Fibroblast of lung (primary cell): Measurements from ENCODE around the gene CAPNS1. TPM values are rescaled to one million over a fixed set of nuclear protein-coding genes. Genes with fewer than 3 reads are reported as not detected.

Experiments
- DNase-seq, 2 donors: peaks; one replicate each; pipeline versions ENCODE4 v3.0.0 to v3.0.0-alpha.2; 2010; ENCODE audit warnings: low read depth in 2 of 2
- H2AFZ ChIP-seq: 2 replicates; pipeline ENCODE4 v1.5.1; 2012; ENCODE audit warnings: low read length, control low read depth, inconsistent platforms
- H3K27ac ChIP-seq: 2 replicates; pipeline ENCODE4 v1.5.1; 2011; ENCODE audit warnings: low read length, control low read depth; ENCODE audit not compliant: insufficient read depth
- H3K27me3 ChIP-seq: 2 replicates; pipeline ENCODE4 v1.5.1; 2011; ENCODE audit warnings: mild to moderate bottlenecking, low read length; ENCODE audit not compliant: control insufficient read depth, insufficient read depth
- H3K36me3 ChIP-seq: 2 replicates; pipeline ENCODE4 v1.5.1; 2011; ENCODE audit warnings: low read length; ENCODE audit not compliant: control insufficient read depth, insufficient read depth
- H3K4me1 ChIP-seq: 2 replicates; pipeline ENCODE4 v1.5.1; 2011; ENCODE audit warnings: low read length; ENCODE audit not compliant: control insufficient read depth, insufficient read depth; ENCODE audit errors: extremely low read depth
- H3K4me2 ChIP-seq: 2 replicates; pipeline ENCODE4 v1.5.1; 2011; ENCODE audit warnings: low read length, control low read depth; ENCODE audit not compliant: insufficient read depth; ENCODE audit errors: extremely low read depth
- H3K4me3 ChIP-seq, 4 experiments: fragments of 200-600 bp in 1 of 4; sonication (generic) in 1 of 4; replicated peaks in 1 of 4; 2 replicates each; pipeline ENCODE4 v1.5.1; 2011 to 2016; ENCODE audit warnings: low read length in 4 of 4, low read depth in 3 of 4, mild to moderate bottlenecking in 3 of 4, control low read depth in 2 of 4, inconsistent platforms in 1 of 4, mixed read lengths in 1 of 4; ENCODE audit not compliant: insufficient read depth in 1 of 4; ENCODE audit errors: control extremely low read depth in 1 of 4
- H3K79me2 ChIP-seq: 2 replicates; pipeline ENCODE4 v1.5.1; 2012; ENCODE audit warnings: mild to moderate bottlenecking, low read length, inconsistent platforms; ENCODE audit not compliant: control insufficient read depth, insufficient read depth
- H3K9ac ChIP-seq: 2 replicates; pipeline ENCODE4 v1.5.1; 2011; ENCODE audit warnings: mild to moderate bottlenecking, low read length, control low read depth; ENCODE audit not compliant: insufficient read depth
- H3K9me3 ChIP-seq: 2 replicates; pipeline ENCODE4 v1.5.1; 2012; ENCODE audit warnings: low read depth, low read length; ENCODE audit not compliant: control insufficient read depth, insufficient read depth
- H4K20me1 ChIP-seq: 2 replicates; pipeline ENCODE4 v1.5.1; 2011; ENCODE audit warnings: low read length; ENCODE audit not compliant: control insufficient read depth, insufficient read depth; ENCODE audit errors: extremely low read depth
- EZH2 ChIP-seq: IDR thresholded peaks from 2 replicates; pipeline ENCODE4 v1.5.1; 2012; ENCODE audit warnings: low read length, control low read depth, mild to moderate bottlenecking; ENCODE audit errors: missing control alignments
- polyA plus RNA-seq, 2 donors: library from polyadenylated mRNA; depleted of rRNA in 1 of 2; stranded (reverse) in 1 of 2; unstranded in 1 of 2; fragments of >200 nt; gene quantifications; 2 replicates each; pipeline ENCODE4 v1.2.1, GENCODE V29; 2011 to 2012; ENCODE audit warnings: missing spikeins in 1 of 2
- total RNA-seq: library from RNA; depleted of rRNA; stranded (reverse); fragments of >200 nt; gene quantifications from 2 replicates; pipeline ENCODE4 v1.2.1, GENCODE V29; 2014
- TF ChIP-seq, protein P1 (sequence below), 2 donors: IDR thresholded peaks in 1 of 2; conservative IDR thresholded peaks in 1 of 2; 1 replicate in 1 of 2; 2 replicates in 1 of 2; pipeline ENCODE4 v1.5.1; 2011 to 2012; ENCODE audit warnings: low read length in 2 of 2, control low read depth in 1 of 2, inconsistent platforms in 1 of 2, low read depth in 1 of 2, mild to moderate bottlenecking in 1 of 2

CAPNS1 gene
- total and polyA plus RNA-seq, 2 donors (not counting 1 experiment from before 2014, with no cell fraction given): 466 to 1,189 TPM

DNA sequence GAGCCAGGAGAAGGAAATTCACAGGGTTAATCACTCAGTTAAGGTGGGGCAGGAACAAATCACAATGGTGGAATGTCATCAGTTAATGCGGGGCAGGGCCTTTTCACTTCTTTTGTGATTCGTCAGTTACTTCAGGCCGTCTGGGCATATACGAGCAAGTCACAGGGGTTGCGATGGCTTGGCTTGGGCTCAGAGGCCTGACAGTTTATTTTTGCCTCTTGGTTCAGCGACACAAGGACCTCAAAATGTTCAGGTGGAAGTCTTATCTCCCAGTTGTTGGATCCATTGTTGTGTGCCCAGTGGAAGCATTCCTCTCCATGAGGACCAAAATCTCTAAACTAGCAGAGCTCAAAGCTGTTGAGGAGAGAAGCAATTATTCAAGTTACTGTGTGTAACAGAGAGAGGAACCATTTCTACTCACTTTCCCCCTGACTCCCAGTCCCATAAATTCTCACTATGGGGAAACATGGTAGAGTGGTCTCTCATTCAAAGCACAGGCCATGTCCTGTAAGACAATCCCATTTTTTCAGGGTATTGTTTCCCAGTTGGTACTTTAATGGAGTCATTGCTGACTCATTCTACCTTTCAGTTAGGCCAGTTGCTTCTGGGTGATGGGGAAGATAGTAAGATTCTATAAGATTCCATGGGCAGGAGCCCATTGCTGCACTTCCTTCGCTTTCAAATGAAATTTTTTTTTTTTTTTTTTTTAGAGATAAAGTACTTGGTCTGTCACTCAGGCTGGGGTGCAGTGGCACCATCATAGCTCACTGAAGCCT is 21.1 kb downstream of the CAPNS1 start:
- DNase-seq: no peak
- Histone ChIP-seq H3K36me3 (no peaks in the 10 kb centered on the region), H3K4me1 (no peaks in the 10 kb centered on the region), H3K9me3 (no peaks in the 10 kb centered on the region), H3K27me3 (no peaks in the 10 kb centered on the region), H3K79me2 (no peaks in the 10 kb centered on the region), H4K20me1 (no peaks in the 10 kb centered on the region), H3K4me3 (no peak overlapping the region), H3K27ac (no peak overlapping the region), H2AFZ (no peak overlapping the region), H3K9ac (no peak overlapping the region), H3K4me2 (no peak overlapping the region)
- TF ChIP-seq, protein P1, sequence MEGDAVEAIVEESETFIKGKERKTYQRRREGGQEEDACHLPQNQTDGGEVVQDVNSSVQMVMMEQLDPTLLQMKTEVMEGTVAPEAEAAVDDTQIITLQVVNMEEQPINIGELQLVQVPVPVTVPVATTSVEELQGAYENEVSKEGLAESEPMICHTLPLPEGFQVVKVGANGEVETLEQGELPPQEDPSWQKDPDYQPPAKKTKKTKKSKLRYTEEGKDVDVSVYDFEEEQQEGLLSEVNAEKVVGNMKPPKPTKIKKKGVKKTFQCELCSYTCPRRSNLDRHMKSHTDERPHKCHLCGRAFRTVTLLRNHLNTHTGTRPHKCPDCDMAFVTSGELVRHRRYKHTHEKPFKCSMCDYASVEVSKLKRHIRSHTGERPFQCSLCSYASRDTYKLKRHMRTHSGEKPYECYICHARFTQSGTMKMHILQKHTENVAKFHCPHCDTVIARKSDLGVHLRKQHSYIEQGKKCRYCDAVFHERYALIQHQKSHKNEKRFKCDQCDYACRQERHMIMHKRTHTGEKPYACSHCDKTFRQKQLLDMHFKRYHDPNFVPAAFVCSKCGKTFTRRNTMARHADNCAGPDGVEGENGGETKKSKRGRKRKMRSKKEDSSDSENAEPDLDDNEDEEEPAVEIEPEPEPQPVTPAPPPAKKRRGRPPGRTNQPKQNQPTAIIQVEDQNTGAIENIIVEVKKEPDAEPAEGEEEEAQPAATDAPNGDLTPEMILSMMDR (conservative IDR thresholded peaks at IDR 0.05 in 1 of 2, IDR thresholded peaks at IDR 0.05 in 1 of 2; ENCODE audit: low read depth in 1 of 2, low read length in 2 of 2): no peak
- TF ChIP-seq EZH2: no peak

DNA sequence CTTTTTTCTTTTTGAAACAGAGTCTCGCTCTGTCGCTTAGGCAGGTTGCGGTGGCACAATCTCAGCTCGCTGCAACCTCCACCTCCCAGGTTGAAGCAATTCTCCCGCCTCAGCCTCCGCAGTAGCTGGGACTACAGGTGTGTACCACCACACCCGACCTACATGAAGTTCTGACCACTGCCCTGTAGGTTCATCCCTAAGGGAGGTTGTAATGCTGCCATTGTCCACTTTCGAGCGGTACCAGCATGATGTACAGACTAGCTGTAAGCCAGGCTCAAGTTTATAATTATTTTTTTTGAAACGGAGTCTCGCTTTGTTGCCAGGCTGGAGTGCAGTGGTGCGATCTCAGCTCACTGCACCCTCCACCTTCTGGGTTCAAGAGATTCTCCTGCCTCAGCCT is 23.9 kb downstream of the CAPNS1 start:
- no peak for TF ChIP-seq EZH2
- TF ChIP-seq, protein P1 (conservative IDR thresholded peaks at IDR 0.05 in 1 of 2, IDR thresholded peaks at IDR 0.05 in 1 of 2; ENCODE audit: low read depth in 1 of 2, low read length in 2 of 2): no peak
- no peak for DNase-seq
- Histone ChIP-seq H2AFZ (no peak overlapping the region), H3K9me3 (no peaks in the 10 kb centered on the region), H3K27ac (no peak overlapping the region), H3K36me3 (no peaks in the 10 kb centered on the region), H3K4me1 (no peaks in the 10 kb centered on the region), H3K79me2 (no peaks in the 10 kb centered on the region), H3K9ac (no peak overlapping the region), H3K4me2 (no peak overlapping the region), H3K27me3 (no peaks in the 10 kb centered on the region), H3K4me3 (no peak overlapping the region), H4K20me1 (no peaks in the 10 kb centered on the region)

DNA sequence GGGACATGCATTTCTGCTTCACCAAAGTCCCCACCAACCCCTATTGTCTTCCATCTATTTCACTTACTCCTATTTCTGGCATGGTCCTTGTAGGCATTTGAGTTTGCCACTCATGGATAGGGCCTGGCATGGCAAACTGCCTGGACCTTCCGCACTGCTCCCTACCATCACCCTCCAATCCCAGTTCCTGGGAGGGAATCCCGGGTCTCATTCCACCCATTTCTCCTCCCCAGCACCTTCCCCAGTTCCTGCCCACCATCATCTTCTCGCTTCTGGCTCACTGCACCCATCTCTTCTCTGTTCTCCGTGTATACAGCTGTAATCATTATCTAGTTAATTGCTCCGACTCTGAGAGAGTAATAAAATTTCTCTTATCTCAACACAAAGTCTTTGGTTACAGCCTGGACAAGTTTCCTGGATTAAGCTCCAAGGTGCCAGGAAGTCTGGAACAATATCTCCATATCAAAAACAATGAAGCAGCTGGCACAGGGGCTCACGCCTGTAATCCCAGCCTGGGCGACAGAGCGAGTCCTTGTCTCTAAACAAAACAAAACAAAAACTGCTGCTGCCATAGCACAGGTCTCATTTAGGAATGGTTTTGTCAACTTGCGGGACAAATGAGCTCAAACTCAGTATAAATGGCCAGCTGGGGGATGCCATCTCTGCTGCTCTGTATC is 29.4 kb downstream of the CAPNS1 start:
- Histone ChIP-seq H3K36me3 (no peaks in the 10 kb centered on the region), H4K20me1 (no peaks in the 10 kb centered on the region), H2AFZ (no peak overlapping the region), H3K4me1 (no peaks in the 10 kb centered on the region), H3K27ac (no peak overlapping the region), H3K4me3 (no peak overlapping the region), H3K4me2 (no peak overlapping the region), H3K79me2 (no peaks in the 10 kb centered on the region), H3K9me3 (no peaks in the 10 kb centered on the region), H3K9ac (no peak overlapping the region), H3K27me3 (no peaks in the 10 kb centered on the region)
- no peak for DNase-seq
- no peak for TF ChIP-seq EZH2
- TF ChIP-seq, protein P1 (conservative IDR thresholded peaks at IDR 0.05 in 1 of 2, IDR thresholded peaks at IDR 0.05 in 1 of 2; ENCODE audit: low read depth in 1 of 2, low read length in 2 of 2): no peak
